DMS79 (cell line): ENCODE measurements around the gene RBM43.
A peak's percentile ranks its signal among the peaks of the same experiment; 100 is the strongest.
"Not testable (repeated sequence)": the region's sequence is repeated elsewhere in the genome, so short reads cannot be mapped to it uniquely, and the experiment has no call there.

Source experiments
- DNase-seq: peaks from one replicate; lab custom pipeline; 2025; lab: John Stamatoyannopoulos, UW

RBM43 gene

GRCh38 chr2:151261231-151261976, at the start of gene RBM43:
TSS of gene RBM43 (minus strand) at chr2:151261863. CDS start at chr2:151261727, 136 bp downstream.
- DNase-seq: peak; percentile 69

- not testable (repeated sequence) for DNase-seq
Observed at GRCh38 chr2:151310313-151310712, 48.6 kb upstream of the RBM43 start.

GRCh38 chr2:151306621-151307020, 45.0 kb upstream of the RBM43 start:
- DNase-seq: no peak

- no peak for DNase-seq
Observed at GRCh38 chr2:151305129-151305691, 43.5 kb upstream of the RBM43 start.

GRCh38 chr2:151302879-151303278, 41.2 kb upstream of the RBM43 start:
- no peak for DNase-seq

GRCh38 chr2:151302404-151302803, 40.7 kb upstream of the RBM43 start:
- no peak for DNase-seq

GRCh38 chr2:151299920-151300539, 38.4 kb upstream of the RBM43 start:
- no peak for DNase-seq

- no peak for DNase-seq
Observed at GRCh38 chr2:151297882-151298281, 36.2 kb upstream of the RBM43 start.

- DNase-seq: not testable (repeated sequence)
Observed at GRCh38 chr2:151295926-151296325, 34.3 kb upstream of the RBM43 start.

GRCh38 chr2:151292546-151292945, 30.9 kb upstream of the RBM43 start:
- DNase-seq: no peak

- no peak for DNase-seq
Observed at GRCh38 chr2:151292141-151292540, 30.5 kb upstream of the RBM43 start.

- DNase-seq: no peak
Observed at GRCh38 chr2:151291224-151291623, 29.6 kb upstream of the RBM43 start.

GRCh38 chr2:151289972-151290866, 28.6 kb upstream of the RBM43 start:
- DNase-seq: no peak

- DNase-seq: no peak
Observed at GRCh38 chr2:151287513-151288250, 26.0 kb upstream of the RBM43 start.

- DNase-seq: no peak
Observed at GRCh38 chr2:151282401-151282800, 20.7 kb upstream of the RBM43 start.

GRCh38 chr2:151280271-151280670, 18.6 kb upstream of the RBM43 start:
- DNase-seq: no peak

GRCh38 chr2:151278487-151278886, 16.8 kb upstream of the RBM43 start:
- no peak for DNase-seq

GRCh38 chr2:151277067-151277466, 15.4 kb upstream of the RBM43 start:
- no peak for DNase-seq

GRCh38 chr2:151275291-151275690, 13.6 kb upstream of the RBM43 start:
- no peak for DNase-seq

- no peak for DNase-seq
Observed at GRCh38 chr2:151271824-151272223, 10.2 kb upstream of the RBM43 start.

- no peak for DNase-seq
Observed at GRCh38 chr2:151269798-151270568, 8.3 kb upstream of the RBM43 start.
